AG04450 (cell line): ENCODE measurements around the gene WDFY3. TPM values are rescaled to one million over a fixed set of nuclear protein-coding genes. Genes with fewer than 3 reads are reported as not detected.

Source experiments
- CTCF ChIA-PET: fragments of 300-600, 350-600 bp; formaldehyde crosslinking; extraction: SDS; loops from one replicate; lab custom pipeline; 2022; ENCODE audit warnings: antibody characterized with exemption, inconsistent platforms; lab: Charles Lee
- POLR2A ChIA-PET: fragments of 350-600 bp; formaldehyde crosslinking; extraction: SDS; loops from one replicate; lab custom pipeline; 2021; ENCODE audit warnings: antibody characterized with exemption, inconsistent platforms; lab: Yijun Ruan, JAX
- DNase-seq: peaks from one replicate; pipeline ENCODE4 v3.0.0-alpha.2; 2011; ENCODE audit warnings: low read depth, low spot score
- H3K27ac ChIP-seq: one replicate; pipeline ENCODE4 v1.5.1; 2012; ENCODE audit warnings: low read depth, low read length, control low read depth
- H3K27me3 ChIP-seq: one replicate; pipeline ENCODE4 v1.6.0; 2012; ENCODE audit warnings: low read length; ENCODE audit not compliant: control insufficient read depth, insufficient read depth
- H3K4me3 ChIP-seq: 2 replicates; pipeline ENCODE4 v1.5.1; 2011; ENCODE audit warnings: mild to moderate bottlenecking, low read depth, low read length, control low read depth
- H3K9me3 ChIP-seq: 2 replicates; pipeline ENCODE4 v1.5.1; 2012; ENCODE audit warnings: low read length; ENCODE audit not compliant: control insufficient read depth, insufficient read depth
- polyA plus RNA-seq: library from polyadenylated mRNA; depleted of rRNA; stranded (reverse); fragments of >200 nt; gene quantifications from 2 replicates; pipeline ENCODE4 v1.2.3, GENCODE V29; 2011
- TF ChIP-seq, protein P1 (sequence below): IDR thresholded peaks from 2 replicates; pipeline ENCODE4 v1.5.1; 2011; ENCODE audit warnings: low read depth, low read length, control low read depth, inconsistent platforms

The WDFY3 gene
- polyA plus RNA-seq, 1 experiment, result 31.5 TPM

DNA sequence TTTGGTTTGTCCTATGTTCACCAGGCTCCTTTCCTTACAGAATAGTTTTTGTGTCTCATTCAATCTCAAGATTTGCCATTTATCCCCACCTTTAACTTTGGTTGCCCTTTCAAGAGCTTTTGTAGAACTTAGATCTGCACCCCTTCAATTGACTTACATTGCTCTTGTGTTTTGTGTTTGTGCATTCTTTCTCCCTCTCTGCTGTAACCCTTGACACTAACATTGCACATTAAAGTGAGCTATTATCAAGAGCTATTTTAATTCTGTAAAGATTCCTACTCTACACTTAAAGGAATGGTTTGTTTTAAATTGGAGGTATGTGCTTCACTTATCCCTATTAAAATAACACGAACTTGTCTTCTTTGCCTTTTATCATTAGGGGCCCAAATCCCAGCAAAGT lies 318.3 kb downstream of the WDFY3 start:
- Histone ChIP-seq H3K9me3 (no peaks in the 10 kb centered on the region), H3K27ac (no peak overlapping the region), H3K27me3 (no peaks in the 10 kb centered on the region), H3K4me3 (no peak overlapping the region)
- POLR2A ChIA-PET, result no interaction called here
- CTCF ChIA-PET, result no interaction called here
- no peak for DNase-seq
- TF ChIP-seq, protein P1, sequence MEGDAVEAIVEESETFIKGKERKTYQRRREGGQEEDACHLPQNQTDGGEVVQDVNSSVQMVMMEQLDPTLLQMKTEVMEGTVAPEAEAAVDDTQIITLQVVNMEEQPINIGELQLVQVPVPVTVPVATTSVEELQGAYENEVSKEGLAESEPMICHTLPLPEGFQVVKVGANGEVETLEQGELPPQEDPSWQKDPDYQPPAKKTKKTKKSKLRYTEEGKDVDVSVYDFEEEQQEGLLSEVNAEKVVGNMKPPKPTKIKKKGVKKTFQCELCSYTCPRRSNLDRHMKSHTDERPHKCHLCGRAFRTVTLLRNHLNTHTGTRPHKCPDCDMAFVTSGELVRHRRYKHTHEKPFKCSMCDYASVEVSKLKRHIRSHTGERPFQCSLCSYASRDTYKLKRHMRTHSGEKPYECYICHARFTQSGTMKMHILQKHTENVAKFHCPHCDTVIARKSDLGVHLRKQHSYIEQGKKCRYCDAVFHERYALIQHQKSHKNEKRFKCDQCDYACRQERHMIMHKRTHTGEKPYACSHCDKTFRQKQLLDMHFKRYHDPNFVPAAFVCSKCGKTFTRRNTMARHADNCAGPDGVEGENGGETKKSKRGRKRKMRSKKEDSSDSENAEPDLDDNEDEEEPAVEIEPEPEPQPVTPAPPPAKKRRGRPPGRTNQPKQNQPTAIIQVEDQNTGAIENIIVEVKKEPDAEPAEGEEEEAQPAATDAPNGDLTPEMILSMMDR, result no peak

DNA sequence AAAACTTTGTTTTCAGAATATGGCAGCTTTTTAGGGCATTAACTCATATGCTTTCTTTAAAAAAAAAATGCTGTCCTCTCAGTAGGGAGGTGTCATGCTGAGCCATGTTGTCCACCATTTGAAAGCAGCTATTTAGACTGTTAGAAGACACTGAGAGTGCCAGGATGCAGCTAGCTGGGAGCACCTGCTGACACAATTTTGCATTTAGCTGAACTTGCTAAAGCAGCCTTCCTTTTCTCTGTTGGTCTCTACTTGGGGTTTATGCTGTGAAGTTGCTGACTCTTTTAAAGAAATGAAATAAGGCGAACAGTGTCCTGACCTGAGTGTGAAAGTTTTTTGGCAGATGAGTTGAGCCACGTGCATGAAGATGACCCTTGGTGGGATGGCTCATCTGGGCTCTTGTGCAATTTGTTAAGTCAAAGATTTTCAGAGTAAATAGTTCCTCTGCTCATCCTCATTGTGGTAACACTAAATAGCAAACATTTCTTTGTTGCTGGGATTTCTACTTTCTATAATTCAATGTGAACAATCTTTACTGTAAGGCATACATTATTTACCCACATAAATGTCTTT lies 319.1 kb downstream of the WDFY3 start:
- CTCF ChIA-PET, result no interaction called here
- Histone ChIP-seq H3K27me3 (no peaks in the 10 kb centered on the region), H3K27ac (no peak overlapping the region), H3K9me3 (no peaks in the 10 kb centered on the region), H3K4me3 (no peak overlapping the region)
- no peak for DNase-seq
- POLR2A ChIA-PET, result no interaction called here
- TF ChIP-seq, protein P1, result no peak

DNA sequence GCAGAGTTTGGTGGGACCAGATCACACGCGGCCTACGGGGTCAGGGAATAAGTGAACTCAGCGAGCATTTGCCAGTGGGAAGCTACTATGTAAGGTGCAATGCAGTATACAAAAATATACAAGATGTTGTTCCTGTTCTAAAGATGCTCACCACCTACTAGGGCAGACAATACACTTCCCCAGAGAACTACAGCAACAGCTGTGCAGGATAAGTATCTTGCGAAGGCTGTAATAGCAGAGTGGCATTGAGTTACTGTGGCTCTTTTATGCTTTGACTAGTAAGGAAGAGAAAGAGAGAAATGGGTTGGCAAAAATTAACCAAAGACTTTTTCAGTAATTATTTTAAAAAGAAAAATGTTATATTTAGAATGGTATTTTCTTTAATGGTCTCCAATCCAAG lies 322.4 kb downstream of the WDFY3 start:
- H3K27ac ChIP-seq, result no peak overlapping the region
- TF ChIP-seq, protein P1, result no peak
- DNase-seq, result no peak
- POLR2A ChIA-PET, result no interaction called here
- H3K4me3 ChIP-seq, result no peak overlapping the region
- CTCF ChIA-PET, result no interaction called here
- no peaks in the 10 kb centered on the region for H3K9me3 ChIP-seq
- no peaks in the 10 kb centered on the region for H3K27me3 ChIP-seq

DNA sequence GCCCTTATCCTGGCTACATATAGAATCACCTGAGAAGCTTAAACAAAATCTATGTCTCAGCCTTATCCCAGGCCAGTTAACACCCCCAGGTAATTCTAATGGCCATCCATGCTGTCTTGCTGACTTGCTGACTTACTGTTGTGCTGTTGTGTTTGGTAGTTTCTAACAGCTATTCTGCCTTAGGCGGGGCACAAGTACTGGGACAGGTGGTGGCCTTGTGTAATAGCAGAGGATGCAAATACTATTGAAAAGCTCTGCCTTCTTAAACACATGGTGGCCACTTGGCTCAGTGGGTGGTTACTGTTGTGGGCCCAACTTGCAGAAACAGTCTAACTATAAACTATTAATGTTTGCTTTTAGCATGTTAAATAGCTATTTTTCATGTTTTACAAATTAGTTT lies 327.3 kb downstream of the WDFY3 start:
- no peak overlapping the region for H3K4me3 ChIP-seq
- no peak for DNase-seq
- ChIA-PET CTCF (no interaction called here), POLR2A (no interaction called here)
- H3K27me3 ChIP-seq, result no peaks in the 10 kb centered on the region
- H3K9me3 ChIP-seq, result no peaks in the 10 kb centered on the region
- H3K27ac ChIP-seq, result no peak overlapping the region
- TF ChIP-seq, protein P1, result no peak

DNA sequence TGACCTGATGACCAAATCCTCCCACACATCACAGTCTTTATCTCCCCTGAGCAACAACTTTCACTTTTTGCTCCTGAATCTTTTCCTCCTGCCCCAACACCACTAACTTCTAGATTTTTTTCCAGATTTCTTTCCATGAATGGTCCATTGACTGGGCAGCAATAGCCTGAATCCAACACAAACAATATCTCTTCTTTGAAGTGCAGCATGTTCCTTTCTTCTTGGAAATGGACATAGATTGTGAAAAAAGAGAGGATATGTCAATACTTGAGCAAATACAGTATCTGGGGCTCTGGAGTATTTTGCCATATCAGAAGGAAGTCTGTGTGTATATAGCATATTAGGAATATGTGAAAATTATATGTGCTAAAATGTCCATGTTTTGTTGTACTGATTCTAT lies 328.4 kb downstream of the WDFY3 start:
- Histone ChIP-seq H3K27ac (no peak overlapping the region), H3K4me3 (no peak overlapping the region), H3K9me3 (no peaks in the 10 kb centered on the region), H3K27me3 (no peaks in the 10 kb centered on the region)
- no peak for DNase-seq
- POLR2A ChIA-PET, result no interaction called here
- TF ChIP-seq, protein P1, result no peak
- CTCF ChIA-PET, result no interaction called here
